Activated B cell treated with CpG ODN at 0.5 μM for 24 hours (primary cell): Measurements from ENCODE around the gene IRX1. TPM values are rescaled to one million over a fixed set of nuclear protein-coding genes. Genes with fewer than 3 reads are reported as not detected.

Experiments
- ATAC-seq: fragments of 200-7000 bp; cut with Tn5 transposase; one replicate; pipeline ENCODE4 v1.10.0; 2021; ENCODE audit warnings: low read depth, mild to moderate bottlenecking, moderate library complexity
- CTCF ChIA-PET: fragments of 350-600 bp; sonication (Branson Sonifier 250); formaldehyde crosslinking; loops from one replicate; lab custom pipeline; 2021; ENCODE audit warnings: antibody characterized with exemption; lab: Charles Lee
- POLR2A ChIA-PET: fragments of 350-600 bp; sonication (Branson Sonifier 250); formaldehyde crosslinking; loops from one replicate; lab custom pipeline; 2021; ENCODE audit warnings: antibody characterized with exemption; lab: Charles Lee
- DNase-seq: peaks from one replicate; pipeline ENCODE4 v3.0.0; 2022
- H3K27ac Mint-ChIP-seq: one replicate; pipeline ENCODE4 v1.8.0; 2020; ENCODE audit warnings: mixed read lengths
- H3K27me3 Mint-ChIP-seq: one replicate; pipeline ENCODE4 v1.8.0; 2021; ENCODE audit warnings: mixed read lengths
- H3K36me3 Mint-ChIP-seq: one replicate; pipeline ENCODE4 v1.8.0; 2021; ENCODE audit warnings: low read depth, mixed read lengths
- H3K4me1 Mint-ChIP-seq: one replicate; pipeline ENCODE4 v1.8.0; 2021; ENCODE audit warnings: mixed read lengths
- H3K4me3 Mint-ChIP-seq: one replicate; pipeline ENCODE4 v1.8.0; 2020; ENCODE audit warnings: mild to moderate bottlenecking, mixed read lengths
- H3K9me3 Mint-ChIP-seq: one replicate; pipeline ENCODE4 v1.8.0; 2020; ENCODE audit warnings: mixed read lengths
- CTCF ChIP-seq: fragments of 200-600 bp; IDR thresholded peaks from one replicate; pipeline ENCODE4 v1.8.0; 2022; ENCODE audit warnings: antibody characterized with exemption, mild to moderate bottlenecking
- intact Hi-C: fragments of 100-400 bp; cut with micrococcal nuclease; formaldehyde crosslinking; loops from one replicate; pipeline ENCODE4 v1.15.1; 2024
- total RNA-seq: library from RNA; stranded (reverse); gene quantifications from 2 replicates; pipeline ENCODE4 v1.2.3, GENCODE V29; 2022

Gene IRX1
- total RNA-seq, 1 donor from 2014 or later, result not detected

- intact Hi-C loops, result no loop called here
- H3K27me3 Mint-ChIP-seq, result no peaks in the 10 kb centered on the region
- ChIA-PET POLR2A (no interaction called here), CTCF (no interaction called here)
- no peaks in the 10 kb centered on the region for H3K36me3 Mint-ChIP-seq
- H3K4me1 Mint-ChIP-seq, result no peaks in the 10 kb centered on the region
- H3K27ac Mint-ChIP-seq, result no peak overlapping the region
- ATAC-seq (no peak), DNase-seq (no peak)
- H3K9me3 Mint-ChIP-seq, result peaks cover under 1% of the 10 kb centered on the region
- H3K4me3 Mint-ChIP-seq, result no peak overlapping the region
- TF ChIP-seq CTCF, result no peak
These were observed 27.3 kb downstream of the IRX1 start for GRCh38 chr5:3622961-3623360.

- no peak overlapping the region for H3K27ac Mint-ChIP-seq
These were observed 30.0 kb downstream of the IRX1 start for GRCh38 chr5:3625626-3626025.

GRCh38 chr5:3634061-3634460, 38.4 kb downstream of the IRX1 start:
- Mint-ChIP-seq H3K27me3 (no peaks in the 10 kb centered on the region), H3K4me1 (no peaks in the 10 kb centered on the region), H3K4me3 (no peak overlapping the region), H3K9me3 (peaks cover 3% of the 10 kb centered on the region), H3K27ac (no peak overlapping the region), H3K36me3 (no peaks in the 10 kb centered on the region)
- ChIA-PET POLR2A (no interaction called here), CTCF (no interaction called here)
- no peak for ATAC-seq
- DNase-seq, result no peak
- intact Hi-C loops, result no loop called here
- TF ChIP-seq CTCF, result no peak

More at GRCh38 chr5:3625626-3626025, 30.0 kb downstream of the IRX1 start:
- Mint-ChIP-seq H3K9me3 (peaks cover 5% of the 10 kb centered on the region), H3K27me3 (no peaks in the 10 kb centered on the region), H3K4me3 (no peak overlapping the region), H3K36me3 (no peaks in the 10 kb centered on the region), H3K4me1 (no peaks in the 10 kb centered on the region)
- TF ChIP-seq CTCF, result no peak
- ATAC-seq (no peak), DNase-seq (no peak)
- ChIA-PET POLR2A (no interaction called here), CTCF (no interaction called here)
- intact Hi-C loops, result no loop called here

- ChIA-PET POLR2A (no interaction called here), CTCF (no interaction called here)
- intact Hi-C loops, result no loop called here
- Mint-ChIP-seq H3K4me3 (no peak overlapping the region), H3K36me3 (no peaks in the 10 kb centered on the region), H3K27ac (no peak overlapping the region), H3K9me3 (peaks cover 7% of the 10 kb centered on the region), H3K27me3 (no peaks in the 10 kb centered on the region), H3K4me1 (no peaks in the 10 kb centered on the region)
- no peak for ATAC-seq
- DNase-seq, result no peak
- TF ChIP-seq CTCF, result no peak
These were observed 43.5 kb downstream of the IRX1 start for GRCh38 chr5:3639175-3639574.

GRCh38 chr5:3642231-3642630, 46.6 kb downstream of the IRX1 start:
- H3K9me3 Mint-ChIP-seq, result peaks cover 4% of the 10 kb centered on the region
- TF ChIP-seq CTCF, result no peak
- ChIA-PET POLR2A (no interaction called here), CTCF (no interaction called here)
- no peaks in the 10 kb centered on the region for H3K27me3 Mint-ChIP-seq
- no peak overlapping the region for H3K4me3 Mint-ChIP-seq
- intact Hi-C loops, result no loop called here
- ATAC-seq, result no peak
- H3K27ac Mint-ChIP-seq, result no peak overlapping the region
- no peak for DNase-seq
- no peaks in the 10 kb centered on the region for H3K4me1 Mint-ChIP-seq
- H3K36me3 Mint-ChIP-seq, result no peaks in the 10 kb centered on the region
